GM12878 (cell line): Measurements from ENCODE around the gene PHF20. TPM values are rescaled to one million over a fixed set of nuclear protein-coding genes. Genes with fewer than 3 reads are reported as not detected.

Experiments
- ATAC-seq: fragments of 200-7000 bp; cut with Tn5 transposase; 3 replicates; pipeline ENCODE4 v1.9.1; 2020; ENCODE audit warnings: mild to moderate bottlenecking, moderate library complexity
- BruUV-seq: library from RNA; stranded (reverse); fragments of 400-500 nt; replicated peaks from 2 replicates; lab custom pipeline; 2021; lab: Mats Ljungman, UMichigan
- CTCF ChIA-PET: fragments of 300-600 bp; sonication (Branson Sonifier 250); formaldehyde crosslinking; extraction: SDS; loops from one replicate; lab custom pipeline; 2021; ENCODE audit warnings: inconsistent platforms; lab: Yijun Ruan, JAX
- POLR2A ChIA-PET: fragments of 350-600 bp; formaldehyde crosslinking; extraction: SDS; loops from one replicate; lab custom pipeline; 2021; ENCODE audit warnings: inconsistent platforms; lab: Charles Lee
- RAD21 ChIA-PET: fragments of 300-600 bp; sonication (Branson Sonifier 250); formaldehyde crosslinking; loops from one replicate; lab custom pipeline; 2023; ENCODE audit warnings: antibody characterized with exemption; ENCODE audit not compliant: unreplicated experiment; lab: Charles Lee
- SMC1A ChIA-PET: fragments of 300-600 bp; sonication (Branson Sonifier 250); formaldehyde crosslinking; loops from one replicate; lab custom pipeline; 2023; ENCODE audit not compliant: unreplicated experiment, uncharacterized antibody; lab: Charles Lee
- DNase-seq: peaks from one replicate; pipeline ENCODE4 v3.0.0-alpha.2; 2011; ENCODE audit warnings: low read depth, low spot score
- FAIRE-seq: peaks from 3 replicates; lab custom pipeline; 2011; peaks lifted over from hg19 to GRCh38; lab: Jason Lieb, UNC
- H2AFZ ChIP-seq: 2 replicates; pipeline ENCODE4 v1.6.0; 2011; ENCODE audit warnings: low read depth, low read length, control low read depth; ENCODE audit not compliant: control insufficient read depth
- H3K27ac ChIP-seq: 2 replicates; pipeline ENCODE4 v1.5.1; 2011; ENCODE audit warnings: control low read depth; ENCODE audit not compliant: control insufficient read depth, insufficient read depth
- H3K27me3 ChIP-seq, 2 experiments: replicated peaks in 1 of 2; 2 replicates each; pipeline versions ENCODE4 v1.6.0 to v1.6.1; 2011; ENCODE audit warnings: low read length in 1 of 2; ENCODE audit not compliant: control insufficient read depth in 2 of 2, insufficient read depth in 2 of 2
- H3K36me3 ChIP-seq, 2 experiments: 2 replicates each; pipeline ENCODE4 v1.5.1; 2011; ENCODE audit warnings: low read length in 1 of 2; ENCODE audit not compliant: control insufficient read depth in 2 of 2, insufficient read depth in 2 of 2
- H3K4me1 ChIP-seq: 2 replicates; pipeline ENCODE4 v1.6.1; 2011; ENCODE audit warnings: mild to moderate bottlenecking, low read length, moderate library complexity, mixed read lengths; ENCODE audit not compliant: control insufficient read depth, insufficient read depth
- H3K4me2 ChIP-seq: 2 replicates; pipeline ENCODE4 v1.6.0; 2011; ENCODE audit warnings: control low read depth; ENCODE audit not compliant: control insufficient read depth, insufficient read depth
- H3K4me3 ChIP-seq: fragments of 200-600 bp; sonication (generic); 2 replicates; pipeline ENCODE4 v1.5.1; 2016
- H3K79me2 ChIP-seq: 2 replicates; pipeline ENCODE4 v1.6.0; 2011; ENCODE audit warnings: low read length; ENCODE audit not compliant: control insufficient read depth, insufficient read depth
- H3K9ac ChIP-seq: 2 replicates; pipeline ENCODE4 v1.8.0; 2011; ENCODE audit warnings: low read length, control low read depth, mixed read lengths; ENCODE audit not compliant: control insufficient read depth, insufficient read depth
- H3K9me3 ChIP-seq: replicated peaks from 3 replicates; pipeline ENCODE4 v1.5.1; 2011; ENCODE audit warnings: mild to moderate bottlenecking, low read length; ENCODE audit not compliant: control insufficient read depth, insufficient read depth
- H4K20me1 ChIP-seq: 2 replicates; pipeline ENCODE4 v1.6.0; 2011; ENCODE audit not compliant: control insufficient read depth, insufficient read depth
- BACH1 ChIP-seq: fragments of 450-650 bp; IDR thresholded peaks from 2 replicates; pipeline ENCODE4 v1.6.1; 2017; ENCODE audit warnings: mild to moderate bottlenecking, borderline replicate concordance
- BHLHE40 ChIP-seq, 2 experiments: fragments of 450-650 bp in 1 of 2; IDR thresholded peaks; 2 replicates each; pipeline ENCODE4 v1.6.1; 2011 to 2017; ENCODE audit warnings: low read depth in 2 of 2, borderline replicate concordance in 1 of 2, improper control_type of control experiment in 1 of 2, low read length in 1 of 2, mild to moderate bottlenecking in 1 of 2
- CBFB ChIP-seq: IDR thresholded peaks from 2 replicates; pipeline ENCODE4 v1.6.1; 2016; ENCODE audit warnings: antibody characterized with exemption, low read depth
- ESRRA ChIP-seq: IDR thresholded peaks from 2 replicates; pipeline ENCODE4 v1.6.1; 2012; ENCODE audit warnings: mild to moderate bottlenecking, low read length, improper control_type of control experiment
- FOS ChIP-seq: IDR thresholded peaks from 3 replicates; pipeline ENCODE4 v1.6.1; 2011; ENCODE audit warnings: borderline replicate concordance; ENCODE audit not compliant: insufficient read length; ENCODE audit errors: extremely low read depth
- IRF4 ChIP-seq: IDR thresholded peaks from 2 replicates; pipeline ENCODE4 v1.6.1; 2011; ENCODE audit warnings: low read depth, low read length
- JUNB ChIP-seq: IDR thresholded peaks from 2 replicates; pipeline ENCODE4 v1.6.1; 2016; ENCODE audit warnings: antibody characterized with exemption, mild to moderate bottlenecking
- MEF2A ChIP-seq: IDR thresholded peaks from 2 replicates; pipeline ENCODE4 v1.6.1; 2011; ENCODE audit warnings: low read depth, mild to moderate bottlenecking, low read length, moderate library complexity; ENCODE audit not compliant: insufficient read depth
- POLR2AphosphoS5 ChIP-seq: IDR thresholded peaks from 2 replicates; pipeline ENCODE4 v1.6.1; 2011; ENCODE audit warnings: mild to moderate bottlenecking, low read length, inconsistent platforms
- RELA ChIP-seq: fragments of 450-650 bp; IDR thresholded peaks from 2 replicates; pipeline ENCODE4 v1.8.0; 2014; ENCODE audit warnings: borderline replicate concordance; ENCODE audit not compliant: partially characterized antibody
- RUNX3 ChIP-seq: IDR thresholded peaks from 2 replicates; pipeline ENCODE4 v1.6.1; 2012; ENCODE audit warnings: low read length, inconsistent platforms
- SMAD1 ChIP-seq: fragments of 450-650 bp; IDR thresholded peaks from 2 replicates; pipeline ENCODE4 v1.6.1; 2018; ENCODE audit warnings: mild to moderate bottlenecking, low read depth; ENCODE audit not compliant: partially characterized antibody
- SPI1 ChIP-seq: IDR thresholded peaks from 2 replicates; pipeline ENCODE4 v1.6.1; 2011; ENCODE audit warnings: low read depth, mild to moderate bottlenecking, low read length, moderate library complexity, borderline replicate concordance; ENCODE audit not compliant: insufficient read depth
- TCF3 ChIP-seq: IDR thresholded peaks from 2 replicates; pipeline ENCODE4 v1.6.1; 2012; ENCODE audit warnings: low read depth, mild to moderate bottlenecking, low read length, borderline replicate concordance; ENCODE audit not compliant: insufficient read depth
- TCF7 ChIP-seq: IDR thresholded peaks from 2 replicates; pipeline ENCODE4 v1.6.1; 2014; ENCODE audit warnings: antibody characterized with exemption, borderline replicate concordance
- ZNF24 ChIP-seq: fragments of 450-650 bp; IDR thresholded peaks from 2 replicates; pipeline ENCODE4 v1.6.1; 2017; ENCODE audit warnings: antibody characterized with exemption, mild to moderate bottlenecking
- WGBS: methylation state at CpG from one replicate; pipeline ENCODE4 v1.1.6; 2016; ENCODE audit warnings: low lambda C conversion rate; ENCODE audit not compliant: insufficient replicate concordance, insufficient coverage; ENCODE audit errors: missing lambda C conversion rate; 5-methylcytosine and 5-hydroxymethylcytosine counted together
- in situ Hi-C: fragments of 300-500 bp; cut with MboI; formaldehyde crosslinking; loops from 9 replicates; pipeline ENCODE4 v1.14.3; 2018; ENCODE audit warnings: mixed read lengths
- intact Hi-C: fragments of 100-400 bp; cut with micrococcal nuclease; formaldehyde crosslinking; loops from one replicate; pipeline ENCODE4 v1.14.2; 2022; ENCODE audit not compliant: unreplicated experiment
- polyA plus RNA-seq, 11 experiments: library from polyadenylated mRNA; depleted of rRNA in 4 of 11; unstranded in 6 of 11; stranded (reverse) in 5 of 11; fragments of >200 nt; fragmentation: Nextera tagmentation in 4 of 11; fragmentation: Illumina TruSeq in 1 of 11; extraction: Ambion mirVana in 4 of 11; extraction: Trizol in 1 of 11; gene quantifications; 1 replicate in 1 of 11; 2 replicates in 10 of 11; pipeline versions ENCODE4 v1.2.1 to v1.2.3, GENCODE V29; 2011 to 2016; ENCODE audit warnings: inconsistent platforms in 2 of 11, missing spikeins in 2 of 11, low read depth in 1 of 11
- total RNA-seq, 4 experiments: library from RNA; depleted of rRNA in 3 of 4; stranded (reverse); fragments of >200 nt in 3 of 4; fragmentation: Illumina TruSeq in 1 of 4; extraction: Trizol in 1 of 4; gene quantifications; 2 replicates each; pipeline versions ENCODE4 v1.2.1 to v1.2.3, GENCODE V29; 2013 to 2021
- TF ChIP-seq, protein P1 (sequence below): fragments of 450-650 bp; IDR thresholded peaks from 2 replicates; pipeline ENCODE4 v1.6.1; 2017; ENCODE audit warnings: mild to moderate bottlenecking
- TF ChIP-seq, protein P2 (sequence below): fragments of 450-650 bp; IDR thresholded peaks from 2 replicates; pipeline ENCODE4 v1.6.1; 2016; ENCODE audit warnings: mild to moderate bottlenecking
- TF ChIP-seq, protein P3 (sequence below): fragments of 450-650 bp; formaldehyde crosslinking; IDR thresholded peaks from 2 replicates; pipeline ENCODE4 v1.4.0; 2022; ENCODE audit warnings: mild to moderate bottlenecking, moderate library complexity

PHF20 gene
- total and polyA plus RNA-seq, 10 of the 15 experiments (the other 5 are each of a cell fraction or from before 2014, with no cell fraction given) = 31.6 to 91.2 (median 46.8) TPM

DNA sequence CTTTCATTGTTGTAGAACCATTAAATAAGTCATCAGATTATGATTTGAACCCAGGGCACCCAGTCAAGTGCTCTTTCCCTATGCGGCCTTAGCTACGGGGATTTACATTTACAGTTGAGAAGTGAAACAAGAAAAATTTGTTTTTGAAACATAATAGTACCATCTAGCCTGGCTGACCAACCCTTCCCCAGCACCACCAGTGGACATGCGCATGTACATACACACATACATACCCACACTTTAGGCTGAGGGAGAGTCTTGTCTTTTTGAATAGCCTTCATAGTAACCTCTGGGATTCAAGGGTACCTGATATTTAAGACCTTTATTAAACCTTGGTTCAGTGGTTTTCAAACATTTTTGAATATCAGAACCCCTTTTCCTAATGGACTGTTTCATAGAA lies 148.7 kb downstream of the PHF20 start:
- SMC1A ChIA-PET = interaction anchor here (1.1 kb wide), 1 partner anchor 82 kb away, joined by 3 read pairs; no protein-coding TSS in a partner anchor
- Histone ChIP-seq H3K4me2 (no peak overlapping the region), H3K4me1 (no peaks in the 10 kb centered on the region), H3K4me3 (no peak overlapping the region), H3K9ac (no peak overlapping the region), H3K79me2 (no peaks in the 10 kb centered on the region), H2AFZ (no peak overlapping the region), H3K9me3 (no peaks in the 10 kb centered on the region), H3K27me3 (no peaks in the 10 kb centered on the region), H4K20me1 (no peaks in the 10 kb centered on the region), H3K27ac (no peak overlapping the region), H3K36me3 (peaks cover 4 to 7% of the 10 kb centered on the region in 2 experiments; a peak in 3 of 4 replicates)
- in situ Hi-C loops (no loop called here), intact Hi-C loops (no loop called here)
- no peak for ATAC-seq
- no peak for TF ChIP-seq CBFB
- TF ChIP-seq ESRRA = no peak
- TF ChIP-seq JUNB = no peak
- no peak for TF ChIP-seq MEF2A
- TF ChIP-seq TCF3 = no peak
- TF ChIP-seq RUNX3 = no peak
- TF ChIP-seq, protein P1, sequence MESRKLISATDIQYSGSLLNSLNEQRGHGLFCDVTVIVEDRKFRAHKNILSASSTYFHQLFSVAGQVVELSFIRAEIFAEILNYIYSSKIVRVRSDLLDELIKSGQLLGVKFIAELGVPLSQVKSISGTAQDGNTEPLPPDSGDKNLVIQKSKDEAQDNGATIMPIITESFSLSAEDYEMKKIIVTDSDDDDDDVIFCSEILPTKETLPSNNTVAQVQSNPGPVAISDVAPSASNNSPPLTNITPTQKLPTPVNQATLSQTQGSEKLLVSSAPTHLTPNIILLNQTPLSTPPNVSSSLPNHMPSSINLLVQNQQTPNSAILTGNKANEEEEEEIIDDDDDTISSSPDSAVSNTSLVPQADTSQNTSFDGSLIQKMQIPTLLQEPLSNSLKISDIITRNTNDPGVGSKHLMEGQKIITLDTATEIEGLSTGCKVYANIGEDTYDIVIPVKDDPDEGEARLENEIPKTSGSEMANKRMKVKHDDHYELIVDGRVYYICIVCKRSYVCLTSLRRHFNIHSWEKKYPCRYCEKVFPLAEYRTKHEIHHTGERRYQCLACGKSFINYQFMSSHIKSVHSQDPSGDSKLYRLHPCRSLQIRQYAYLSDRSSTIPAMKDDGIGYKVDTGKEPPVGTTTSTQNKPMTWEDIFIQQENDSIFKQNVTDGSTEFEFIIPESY = no peak
- TF ChIP-seq BACH1 = no peak
- TF ChIP-seq IRF4 = no peak
- TF ChIP-seq TCF7 = no peak
- no peak for TF ChIP-seq POLR2AphosphoS5
- TF ChIP-seq SPI1 = no peak
- TF ChIP-seq FOS = no peak
- no peak for TF ChIP-seq BHLHE40 (IDR thresholded peaks at IDR 0.05; ENCODE audit: borderline replicate concordance in 1 of 2, low read depth in 2 of 2, low read length in 1 of 2)
- TF ChIP-seq, protein P2, sequence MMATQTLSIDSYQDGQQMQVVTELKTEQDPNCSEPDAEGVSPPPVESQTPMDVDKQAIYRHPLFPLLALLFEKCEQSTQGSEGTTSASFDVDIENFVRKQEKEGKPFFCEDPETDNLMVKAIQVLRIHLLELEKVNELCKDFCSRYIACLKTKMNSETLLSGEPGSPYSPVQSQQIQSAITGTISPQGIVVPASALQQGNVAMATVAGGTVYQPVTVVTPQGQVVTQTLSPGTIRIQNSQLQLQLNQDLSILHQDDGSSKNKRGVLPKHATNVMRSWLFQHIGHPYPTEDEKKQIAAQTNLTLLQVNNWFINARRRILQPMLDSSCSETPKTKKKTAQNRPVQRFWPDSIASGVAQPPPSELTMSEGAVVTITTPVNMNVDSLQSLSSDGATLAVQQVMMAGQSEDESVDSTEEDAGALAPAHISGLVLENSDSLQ = no peak
- no peak for TF ChIP-seq SMAD1
- TF ChIP-seq RELA = no peak
- TF ChIP-seq, protein P3, sequence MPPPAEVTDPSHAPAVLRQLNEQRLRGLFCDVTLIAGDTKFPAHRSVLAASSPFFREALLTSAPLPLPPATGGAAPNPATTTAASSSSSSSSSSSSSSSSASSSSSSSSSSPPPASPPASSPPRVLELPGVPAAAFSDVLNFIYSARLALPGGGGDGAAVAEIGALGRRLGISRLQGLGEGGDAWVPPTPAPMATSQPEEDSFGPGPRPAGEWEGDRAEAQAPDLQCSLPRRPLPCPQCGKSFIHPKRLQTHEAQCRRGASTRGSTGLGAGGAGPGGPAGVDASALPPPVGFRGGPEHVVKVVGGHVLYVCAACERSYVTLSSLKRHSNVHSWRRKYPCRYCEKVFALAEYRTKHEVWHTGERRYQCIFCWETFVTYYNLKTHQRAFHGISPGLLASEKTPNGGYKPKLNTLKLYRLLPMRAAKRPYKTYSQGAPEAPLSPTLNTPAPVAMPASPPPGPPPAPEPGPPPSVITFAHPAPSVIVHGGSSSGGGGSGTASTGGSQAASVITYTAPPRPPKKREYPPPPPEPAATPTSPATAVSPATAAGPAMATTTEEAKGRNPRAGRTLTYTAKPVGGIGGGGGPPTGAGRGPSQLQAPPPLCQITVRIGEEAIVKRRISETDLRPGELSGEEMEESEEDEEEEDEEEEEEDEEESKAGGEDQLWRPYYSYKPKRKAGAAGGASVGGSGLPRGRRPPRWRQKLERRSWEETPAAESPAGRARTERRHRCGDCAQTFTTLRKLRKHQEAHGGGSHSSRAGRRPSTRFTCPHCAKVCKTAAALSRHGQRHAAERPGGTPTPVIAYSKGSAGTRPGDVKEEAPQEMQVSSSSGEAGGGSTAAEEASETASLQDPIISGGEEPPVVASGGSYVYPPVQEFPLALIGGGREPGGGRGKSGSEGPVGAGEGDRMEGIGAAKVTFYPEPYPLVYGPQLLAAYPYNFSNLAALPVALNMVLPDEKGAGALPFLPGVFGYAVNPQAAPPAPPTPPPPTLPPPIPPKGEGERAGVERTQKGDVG (CRISPR knock-in tag) = no peak
- no peak for TF ChIP-seq ZNF24
- CTCF ChIA-PET = no interaction called here
- 96% methylated on average over 3 of the region's 3 CpGs for WGBS
- DNase-seq = no peak
- BruUV-seq = no TSS peak
- RAD21 ChIA-PET = no interaction called here
- POLR2A ChIA-PET = no interaction called here
- FAIRE-seq = no peak
